Skeletal muscle satellite cell (primary cell): ENCODE measurements around the gene KIAA1217.
"Not testable (repeated sequence)": the region's sequence is repeated elsewhere in the genome, so short reads cannot be mapped to it uniquely, and the experiment has no call there.

Source experiments
- H3K27me3 ChIP-seq: 2 replicates; pipeline ENCODE4 v1.7.0; 2013; ENCODE audit warnings: low read length; ENCODE audit not compliant: control insufficient read depth, insufficient read depth
- H3K36me3 ChIP-seq: 2 replicates; pipeline ENCODE4 v1.7.0; 2013; ENCODE audit warnings: mild to moderate bottlenecking, control low read depth, low read length; ENCODE audit not compliant: insufficient read depth
- H3K4me1 ChIP-seq: 2 replicates; pipeline ENCODE4 v1.7.0; 2013; ENCODE audit warnings: low read length; ENCODE audit not compliant: control insufficient read depth, insufficient read depth
- H3K4me2 ChIP-seq: 2 replicates; pipeline ENCODE4 v1.7.0; 2013; ENCODE audit warnings: mild to moderate bottlenecking, low read length
- H3K4me3 ChIP-seq: 2 replicates; pipeline ENCODE4 v1.7.0; 2013; ENCODE audit warnings: low read length
- H3K9ac ChIP-seq: 2 replicates; pipeline ENCODE4 v1.7.0; 2013; ENCODE audit warnings: mild to moderate bottlenecking, low read depth, low read length, moderate library complexity
- H3K9me3 ChIP-seq: replicated peaks from 2 replicates; pipeline ENCODE4 v1.7.0; 2013; ENCODE audit warnings: mild to moderate bottlenecking, control low read depth, low read length

KIAA1217 gene

DNA sequence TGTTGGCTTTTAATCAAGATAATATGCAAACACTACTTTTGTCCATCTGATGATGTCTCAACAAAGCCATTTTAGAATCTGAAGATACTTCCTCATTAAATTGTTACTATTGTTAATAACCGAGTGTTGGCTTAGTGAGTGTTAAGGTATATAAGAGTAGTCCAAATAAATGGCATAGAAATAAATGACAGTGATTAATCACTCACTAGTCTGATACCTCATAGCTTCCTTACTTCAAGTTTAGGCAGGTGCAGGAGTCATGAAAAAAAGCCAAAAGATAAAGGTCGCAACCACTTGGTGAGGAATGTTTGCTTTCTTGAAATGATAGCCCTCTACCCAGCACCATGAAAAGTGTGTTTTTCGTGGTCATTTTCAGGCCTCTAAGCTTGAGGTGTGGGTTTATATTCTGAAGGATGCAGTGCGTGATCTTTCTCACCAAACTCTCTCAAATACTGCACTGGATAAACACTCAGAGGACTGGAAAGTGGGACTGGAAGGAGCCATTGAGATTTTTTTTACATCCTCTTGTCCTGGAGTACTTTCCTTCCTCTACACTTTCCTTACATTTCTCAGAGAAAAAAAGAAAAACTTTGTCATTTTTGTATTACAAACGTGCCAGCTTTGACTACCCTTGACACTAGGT is 138.1 kb downstream of the KIAA1217 start:
- Histone ChIP-seq H3K9me3 (no peaks in the 10 kb centered on the region), H3K9ac (no peak overlapping the region), H3K4me1 (peaks cover 16% of the 10 kb centered on the region), H3K4me3 (no peak overlapping the region), H3K4me2 (no peak overlapping the region), H3K27me3 (no peaks in the 10 kb centered on the region), H3K36me3 (no peaks in the 10 kb centered on the region)

DNA sequence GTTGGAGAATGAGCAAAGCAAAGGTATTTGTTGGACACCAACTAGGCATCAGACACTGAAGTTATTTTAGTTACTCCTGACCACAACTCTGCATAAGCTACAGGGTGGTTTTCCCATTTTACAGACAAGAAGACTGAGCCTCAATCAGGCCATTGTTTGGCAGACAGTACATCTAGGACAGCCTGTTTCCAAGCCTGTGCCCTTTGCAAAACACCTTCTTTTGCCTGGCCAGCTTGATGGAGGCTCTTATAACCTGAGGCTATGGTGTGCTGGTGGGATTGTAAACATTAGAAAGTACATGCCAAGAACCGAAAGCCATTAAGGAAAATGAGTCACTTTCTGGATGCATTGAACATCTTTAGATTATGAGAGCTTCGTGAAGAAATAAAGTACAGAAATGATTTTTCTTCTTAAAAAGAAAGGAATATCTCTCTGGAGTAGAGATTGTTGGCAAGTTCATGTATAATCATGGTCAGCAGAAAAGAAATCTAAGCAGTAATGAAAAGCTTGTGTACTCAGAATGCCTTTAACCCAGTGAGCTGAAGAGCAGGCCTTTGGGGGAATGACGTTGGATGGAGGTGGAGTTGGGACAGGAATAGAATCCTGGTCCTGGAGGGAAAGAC is 140.6 kb downstream of the KIAA1217 start:
- Histone ChIP-seq H3K9ac (no peak overlapping the region), H3K4me3 (no peak overlapping the region), H3K4me2 (no peak overlapping the region), H3K27me3 (peaks cover 6% of the 10 kb centered on the region), H3K9me3 (no peaks in the 10 kb centered on the region), H3K4me1 (peaks cover 9% of the 10 kb centered on the region), H3K36me3 (no peaks in the 10 kb centered on the region)

DNA sequence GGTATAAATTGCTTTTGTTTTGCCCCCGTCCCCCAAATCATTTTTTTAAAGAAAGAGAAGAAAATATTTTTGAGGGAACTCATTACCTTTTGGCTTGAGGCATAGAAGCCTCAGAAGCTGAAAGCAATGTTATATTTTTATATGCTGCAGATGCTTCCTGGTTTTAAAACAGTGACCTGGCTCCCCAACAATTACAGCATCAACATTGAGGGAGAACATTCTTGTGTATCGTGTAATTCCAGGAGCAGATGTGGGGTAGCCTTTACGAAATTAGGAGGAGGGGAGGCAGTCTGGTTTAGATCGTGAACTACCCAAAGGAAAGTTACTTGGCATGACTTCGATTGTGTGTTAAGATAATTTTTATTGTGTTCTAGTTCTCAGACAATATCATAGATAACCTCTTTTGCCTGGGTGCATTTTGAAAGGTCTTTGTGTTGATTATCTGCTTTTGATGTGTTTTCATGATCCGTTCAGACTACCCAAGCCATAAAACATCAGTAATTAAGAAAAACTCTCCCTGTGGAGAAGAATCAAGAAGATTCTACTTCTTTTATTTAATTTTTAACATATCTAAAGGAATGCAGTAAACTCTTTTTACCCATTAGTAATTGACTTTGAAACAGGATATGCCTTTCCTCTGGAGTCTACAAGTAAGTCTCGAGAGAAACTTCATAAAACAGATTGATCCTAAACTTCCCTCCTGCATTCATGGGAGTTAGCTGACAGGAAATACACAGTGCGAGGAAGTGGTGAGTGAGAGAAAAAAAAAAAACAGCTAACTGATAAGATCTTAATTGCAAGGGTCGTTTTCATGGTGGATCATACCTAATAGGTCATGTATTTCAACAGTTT is 141.4 kb downstream of the KIAA1217 start:
- H3K9me3 ChIP-seq = no peaks in the 10 kb centered on the region
- H3K27me3 ChIP-seq = peaks cover 6% of the 10 kb centered on the region
- H3K4me3 ChIP-seq = no peak overlapping the region
- no peak overlapping the region for H3K9ac ChIP-seq
- peaks cover 1% of the 10 kb centered on the region for H3K4me1 ChIP-seq
- no peaks in the 10 kb centered on the region for H3K36me3 ChIP-seq
- no peak overlapping the region for H3K4me2 ChIP-seq

DNA sequence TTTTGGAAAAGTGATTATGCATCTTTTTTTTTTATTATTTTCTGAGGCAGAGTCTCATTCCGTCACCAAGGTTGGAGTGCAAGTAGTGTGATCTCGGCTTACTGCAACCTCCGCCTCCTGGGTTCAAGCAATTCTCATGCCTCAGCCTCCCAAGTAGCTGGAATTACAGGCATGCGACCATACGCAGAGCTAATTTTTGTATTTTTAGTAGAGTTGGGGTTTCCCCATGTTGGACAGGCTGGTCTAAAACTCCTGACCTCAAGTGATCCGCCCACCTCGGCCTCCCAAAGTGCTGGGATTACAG is 141.9 kb downstream of the KIAA1217 start:
- not testable (repeated sequence) for H3K9ac ChIP-seq, H3K4me1 ChIP-seq, H3K36me3 ChIP-seq, H3K9me3 ChIP-seq, H3K4me3 ChIP-seq, H3K4me2 ChIP-seq, H3K27me3 ChIP-seq

DNA sequence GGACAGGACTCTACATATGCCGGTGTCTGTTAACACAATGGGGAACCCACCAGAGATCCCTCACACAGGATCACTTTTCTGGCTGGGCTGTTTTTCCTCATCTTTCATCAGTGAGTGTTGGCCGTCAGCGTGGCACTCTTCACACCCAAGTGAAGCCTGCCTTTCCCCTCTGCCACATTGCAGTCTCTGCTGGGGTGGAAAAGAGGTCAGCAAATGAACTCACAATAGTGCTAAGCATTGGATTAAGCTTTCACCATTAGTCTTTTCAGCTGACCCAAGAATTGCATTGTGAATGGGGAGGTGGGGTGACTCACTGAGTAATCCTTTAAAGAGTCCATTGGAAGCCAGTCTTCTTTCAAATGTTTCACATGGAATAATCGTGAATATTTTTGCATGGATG is 143.0 kb downstream of the KIAA1217 start:
- Histone ChIP-seq H3K27me3 (peaks cover 6% of the 10 kb centered on the region), H3K4me2 (no peak overlapping the region), H3K9ac (no peak overlapping the region), H3K36me3 (no peaks in the 10 kb centered on the region), H3K4me1 (no peaks in the 10 kb centered on the region), H3K4me3 (no peak overlapping the region), H3K9me3 (no peaks in the 10 kb centered on the region)

DNA sequence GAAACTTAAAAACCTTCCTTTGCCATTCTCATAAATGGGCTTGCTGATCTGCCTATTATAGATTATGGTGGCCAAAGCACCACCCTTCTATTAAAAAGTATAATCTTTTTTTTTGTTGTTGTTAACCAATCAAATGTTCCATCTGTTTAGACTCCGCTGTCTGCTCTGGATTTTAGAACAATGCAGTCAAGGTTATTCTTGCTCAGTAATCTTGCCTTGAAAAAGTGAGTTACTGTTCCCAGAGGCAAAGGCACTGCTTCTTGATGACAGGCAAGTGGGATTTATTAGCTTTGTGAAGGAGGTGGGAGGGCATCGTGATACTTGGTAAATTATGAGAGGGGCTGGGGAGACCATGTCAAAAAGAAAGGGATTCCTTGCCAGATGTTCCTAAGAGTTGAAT is 143.5 kb downstream of the KIAA1217 start:
- no peak overlapping the region for H3K4me2 ChIP-seq
- no peak overlapping the region for H3K9ac ChIP-seq
- H3K9me3 ChIP-seq = no peaks in the 10 kb centered on the region
- H3K4me3 ChIP-seq = no peak overlapping the region
- H3K4me1 ChIP-seq = no peaks in the 10 kb centered on the region
- H3K27me3 ChIP-seq = peaks cover 6% of the 10 kb centered on the region
- no peaks in the 10 kb centered on the region for H3K36me3 ChIP-seq

DNA sequence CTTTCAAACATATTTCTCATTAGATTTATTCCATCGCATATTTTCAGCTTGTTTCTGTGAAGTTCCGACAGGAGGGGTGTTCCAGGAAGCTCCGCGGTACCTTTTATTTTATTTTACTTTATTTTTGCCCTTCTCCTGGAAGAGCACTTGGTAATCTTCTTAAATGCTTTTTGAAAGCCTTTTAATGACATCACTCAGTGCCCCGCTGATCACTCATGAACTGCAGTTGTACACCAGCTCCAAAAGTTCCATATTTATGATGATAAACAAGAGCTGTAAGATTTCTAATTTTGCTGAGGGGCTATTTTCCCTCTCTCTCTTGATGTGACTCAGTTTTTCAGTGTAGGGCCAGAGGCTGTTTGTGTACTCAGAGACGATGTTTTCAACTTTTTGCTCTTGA is 144.4 kb downstream of the KIAA1217 start:
- no peaks in the 10 kb centered on the region for H3K9me3 ChIP-seq
- H3K4me1 ChIP-seq = no peaks in the 10 kb centered on the region
- no peaks in the 10 kb centered on the region for H3K36me3 ChIP-seq
- H3K27me3 ChIP-seq = peaks cover 8% of the 10 kb centered on the region
- no peak overlapping the region for H3K9ac ChIP-seq
- H3K4me2 ChIP-seq = no peak overlapping the region
- H3K4me3 ChIP-seq = no peak overlapping the region

DNA sequence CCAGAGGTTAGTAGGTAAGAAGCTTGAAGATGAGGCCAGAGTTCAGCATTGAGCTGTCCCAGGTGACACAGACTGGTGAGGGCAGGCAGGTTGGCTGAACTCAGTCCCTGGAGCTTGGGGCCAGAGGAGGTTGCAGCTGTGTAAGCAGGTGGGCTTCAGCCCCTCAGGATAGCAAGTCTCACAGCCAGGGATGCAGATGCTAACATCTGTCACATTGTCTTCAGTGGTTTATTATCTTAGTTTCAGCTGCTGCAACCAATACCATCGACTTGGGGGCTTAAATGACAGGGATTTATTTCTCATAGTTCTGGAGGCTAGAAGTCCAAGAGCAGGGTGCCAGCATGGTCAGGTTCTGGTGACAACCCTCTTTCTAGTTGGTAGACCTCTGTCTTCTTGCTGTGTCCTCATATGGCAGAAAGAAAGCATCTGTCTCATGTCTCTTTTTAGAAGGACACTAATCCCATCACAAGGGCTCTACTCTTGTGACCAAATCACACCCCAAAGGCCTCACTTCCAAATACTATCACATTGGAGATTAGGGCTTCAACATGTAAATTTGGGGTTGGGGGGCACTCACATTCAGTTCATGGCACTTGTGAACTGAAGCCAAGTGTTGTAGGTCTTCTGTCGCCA is 146.2 kb downstream of the KIAA1217 start:
- Histone ChIP-seq H3K36me3 (no peaks in the 10 kb centered on the region), H3K4me1 (no peaks in the 10 kb centered on the region), H3K4me3 (no peak overlapping the region), H3K9me3 (no peaks in the 10 kb centered on the region), H3K4me2 (no peak overlapping the region), H3K9ac (no peak overlapping the region), H3K27me3 (peaks cover 8% of the 10 kb centered on the region)

DNA sequence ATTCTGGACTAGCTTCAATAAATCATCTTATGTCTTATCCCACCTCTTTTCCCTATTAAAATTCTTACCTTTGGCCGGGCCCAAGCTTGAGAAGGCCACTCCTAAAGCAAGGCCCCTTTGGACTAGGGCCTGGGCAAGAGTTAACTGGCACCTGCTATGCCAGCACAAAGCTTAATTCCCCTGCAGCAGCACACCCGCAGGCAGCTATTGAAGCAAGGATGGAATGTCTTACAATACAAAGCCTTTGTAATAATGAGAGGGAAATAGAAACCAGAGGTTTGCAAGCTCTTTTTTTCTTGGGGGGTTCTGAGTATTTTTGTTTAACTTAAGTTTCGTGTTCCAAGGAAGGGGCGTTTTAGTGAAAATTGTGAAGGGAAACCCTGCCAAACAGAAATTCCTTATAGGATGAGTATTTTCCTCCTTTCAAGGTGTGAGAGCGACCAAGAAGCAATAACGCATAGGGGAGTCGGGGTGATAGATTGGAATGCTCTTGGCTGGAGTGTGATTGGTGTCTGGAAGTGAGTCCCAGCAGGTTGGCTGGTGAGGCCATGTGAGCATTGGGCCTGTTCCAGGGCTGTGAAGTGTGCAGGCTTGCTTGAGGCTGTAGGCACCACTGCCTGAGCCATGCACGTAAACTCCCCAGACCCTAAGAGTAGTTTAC is 148.5 kb downstream of the KIAA1217 start:
- Histone ChIP-seq H3K27me3 (peaks cover 8% of the 10 kb centered on the region), H3K4me1 (no peaks in the 10 kb centered on the region), H3K4me2 (no peak overlapping the region), H3K9ac (no peak overlapping the region), H3K9me3 (no peaks in the 10 kb centered on the region), H3K4me3 (no peak overlapping the region), H3K36me3 (no peaks in the 10 kb centered on the region)

DNA sequence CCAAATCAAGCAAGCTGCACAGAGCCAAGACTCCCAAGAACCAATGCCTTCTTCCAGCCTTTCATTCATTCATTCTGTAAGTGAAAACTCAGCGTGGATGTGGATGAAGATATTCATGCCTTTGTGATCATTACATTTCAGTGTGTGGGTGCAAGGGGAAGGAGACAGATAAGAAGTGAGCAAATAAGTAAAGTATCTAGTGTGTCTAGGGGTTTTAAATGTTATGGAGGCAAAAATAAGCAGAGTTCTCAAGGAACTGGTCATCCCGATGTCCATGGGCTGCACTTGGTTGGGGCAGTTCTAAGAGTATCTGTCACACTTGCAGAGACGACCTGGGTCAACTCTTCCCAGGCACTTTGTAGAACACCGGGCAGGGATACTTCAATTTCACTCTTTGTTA is 149.1 kb downstream of the KIAA1217 start:
- H3K9me3 ChIP-seq = no peaks in the 10 kb centered on the region
- H3K27me3 ChIP-seq = peaks cover 8% of the 10 kb centered on the region
- H3K36me3 ChIP-seq = no peaks in the 10 kb centered on the region
- H3K4me1 ChIP-seq = no peaks in the 10 kb centered on the region
- no peak overlapping the region for H3K4me2 ChIP-seq
- no peak overlapping the region for H3K9ac ChIP-seq
- H3K4me3 ChIP-seq = no peak overlapping the region
